GM18498 (cell line): ENCODE results near the gene ASPG.

ENCODE experiments used
- ATAC-seq: cut with Tn5 transposase; IDR thresholded peaks from one replicate; pipeline ENCODE4 v1.9.1; 2021; ENCODE audit warnings: mild to moderate bottlenecking, moderate library complexity; ENCODE audit not compliant: unreplicated experiment

ASPG gene

DNA sequence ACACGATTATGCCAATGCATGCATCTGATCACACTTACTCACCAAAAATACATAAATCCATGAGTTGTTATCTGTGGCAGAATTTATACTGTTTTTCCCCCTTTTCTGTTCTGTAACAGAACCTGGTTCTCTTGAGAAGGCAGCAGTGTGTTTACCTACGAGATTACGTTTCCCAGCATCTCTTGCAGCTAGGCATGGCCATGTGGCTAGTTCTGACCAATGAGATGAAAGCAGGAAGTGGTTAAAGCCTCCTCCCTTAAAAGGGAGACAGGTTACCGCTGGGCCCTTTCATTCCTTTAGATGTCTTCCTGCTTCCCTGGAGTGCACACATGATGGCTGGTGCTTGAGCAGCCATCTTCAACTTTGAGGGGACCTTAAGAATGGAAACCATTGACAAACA is 11.7 kb upstream of the ASPG start:
- no peak for ATAC-seq

DNA sequence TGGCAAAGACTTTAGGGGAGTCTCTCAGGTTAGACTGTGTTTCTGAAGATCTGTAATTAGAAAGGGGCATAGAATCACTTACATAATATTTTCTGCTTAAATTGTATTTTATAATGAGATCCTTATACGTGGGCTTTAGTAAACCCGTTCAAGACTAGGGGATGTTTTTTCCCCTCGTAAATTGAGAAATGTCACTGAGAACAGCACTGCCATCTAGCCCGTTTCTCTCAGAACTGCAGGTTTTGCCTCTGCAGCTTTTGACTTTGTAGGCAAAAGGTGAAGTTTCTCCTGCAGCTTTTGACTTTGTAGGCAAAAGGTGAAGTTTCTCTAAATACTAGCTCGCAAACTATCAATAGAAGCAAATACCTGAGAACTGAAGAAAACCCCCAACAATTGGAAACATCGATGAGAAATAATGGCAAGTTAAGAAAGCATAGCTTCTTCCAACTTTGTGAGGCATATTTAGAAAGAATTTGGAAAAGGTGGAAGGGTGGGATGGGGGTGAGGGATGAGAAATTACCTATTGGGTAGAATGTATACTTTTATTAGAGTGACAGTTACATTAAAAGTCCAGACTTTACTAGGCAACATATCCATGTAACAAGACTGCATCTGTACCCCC is 9.9 kb upstream of the ASPG start:
- ATAC-seq: no peak

- no peak for ATAC-seq
Measured at GRCh38 chr14:104076743-104077142, 8.8 kb upstream of the ASPG start.

DNA sequence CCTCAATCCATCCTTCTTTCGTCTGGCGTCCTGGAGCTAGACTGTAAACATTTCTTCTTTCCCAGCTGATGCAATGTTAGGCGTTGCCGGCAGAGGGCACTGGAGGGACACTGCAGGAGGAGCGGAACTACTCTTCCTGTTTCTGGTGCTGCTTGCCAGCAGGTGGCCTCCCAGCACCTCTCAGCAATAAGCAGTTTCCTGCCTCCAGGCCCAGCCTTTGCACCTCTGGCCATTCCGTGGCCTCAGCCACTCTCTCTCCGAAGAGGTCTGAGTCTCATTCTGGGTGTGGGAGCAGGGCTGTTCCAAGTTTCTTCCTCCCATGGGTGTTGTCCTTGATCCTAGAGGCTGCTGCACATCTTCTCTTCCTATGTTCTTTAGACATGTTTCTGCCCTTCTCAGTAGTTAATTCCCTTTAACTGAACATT is 7.5 kb upstream of the ASPG start:
- peak; percentile 92 for ATAC-seq

- no peak for ATAC-seq
Measured at GRCh38 chr14:104080376-104081260, 4.9 kb upstream of the ASPG start.

DNA sequence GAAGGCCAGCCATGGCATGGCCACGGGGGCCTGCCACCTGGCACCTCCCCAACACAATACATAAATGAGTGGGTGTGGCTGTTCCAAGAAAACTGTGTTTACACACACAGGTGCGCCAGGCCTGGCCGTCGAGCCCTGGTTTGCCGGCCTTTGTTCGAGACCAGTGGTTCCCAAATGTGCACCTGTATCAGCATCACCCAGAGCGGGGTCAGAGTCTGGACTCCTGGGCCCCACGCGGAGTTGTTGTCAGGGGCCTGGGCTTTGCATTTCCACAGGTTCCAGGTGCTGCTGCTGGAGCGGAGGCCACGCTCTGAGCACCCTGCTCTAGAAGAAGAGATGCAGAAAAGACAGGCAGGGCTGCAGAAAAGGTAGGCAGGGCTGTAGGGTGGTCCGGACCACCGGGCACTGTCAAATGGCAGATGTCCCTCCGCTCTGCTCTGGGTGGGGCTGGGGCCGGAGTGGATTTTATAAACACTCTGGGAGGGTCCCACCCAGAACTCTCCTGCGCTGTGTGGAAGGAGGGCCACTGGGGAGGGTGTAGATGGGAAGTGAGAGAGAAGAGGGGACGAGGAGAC is 4.2 kb upstream of the ASPG start:
- ATAC-seq: no peak

DNA sequence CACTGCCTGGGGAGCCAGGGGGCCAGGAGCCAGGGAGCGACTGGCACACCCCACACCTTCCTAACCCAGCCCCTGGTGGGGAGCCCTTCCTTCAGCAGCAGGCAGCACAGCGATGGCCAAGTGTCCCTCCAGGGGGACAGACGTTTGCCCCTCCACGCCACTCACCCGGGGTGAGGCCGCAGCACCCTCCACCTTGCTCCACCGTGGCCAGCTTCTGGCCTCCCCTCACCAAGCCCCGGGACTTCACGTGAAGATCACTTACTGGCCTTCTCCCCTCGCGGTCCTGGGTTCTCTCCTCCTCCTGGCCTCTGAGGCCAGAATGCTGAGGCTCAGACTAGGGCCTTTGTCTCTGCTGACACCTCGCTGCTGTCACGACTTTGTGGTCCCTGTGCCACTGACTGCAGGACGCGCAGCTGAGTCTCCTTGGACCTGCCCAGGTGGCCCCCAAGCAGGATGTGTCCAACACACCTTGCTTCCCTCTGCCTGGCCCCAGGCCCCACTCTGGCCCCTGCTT is 3.5 kb upstream of the ASPG start:
- ATAC-seq: no peak

DNA sequence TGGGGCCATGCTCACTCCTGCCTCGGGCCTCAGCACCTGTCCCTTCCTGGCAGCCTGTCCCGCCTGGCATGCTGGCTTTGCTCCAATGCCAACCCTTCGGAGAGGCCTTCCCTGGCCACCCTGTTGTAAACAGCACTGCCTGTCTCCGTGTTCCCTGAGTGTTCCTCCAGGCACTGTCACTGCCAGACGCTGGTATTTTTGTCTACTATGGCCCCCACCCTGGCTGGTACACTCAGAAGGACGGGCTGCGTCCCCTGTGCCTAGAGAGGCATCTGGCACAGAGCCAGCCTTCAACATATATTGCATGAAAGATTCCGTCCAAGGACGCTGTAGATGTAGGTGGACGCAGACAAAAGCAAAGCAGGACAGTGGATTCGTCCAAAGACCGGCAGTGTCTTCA is 2.7 kb upstream of the ASPG start:
- ATAC-seq: no peak

DNA sequence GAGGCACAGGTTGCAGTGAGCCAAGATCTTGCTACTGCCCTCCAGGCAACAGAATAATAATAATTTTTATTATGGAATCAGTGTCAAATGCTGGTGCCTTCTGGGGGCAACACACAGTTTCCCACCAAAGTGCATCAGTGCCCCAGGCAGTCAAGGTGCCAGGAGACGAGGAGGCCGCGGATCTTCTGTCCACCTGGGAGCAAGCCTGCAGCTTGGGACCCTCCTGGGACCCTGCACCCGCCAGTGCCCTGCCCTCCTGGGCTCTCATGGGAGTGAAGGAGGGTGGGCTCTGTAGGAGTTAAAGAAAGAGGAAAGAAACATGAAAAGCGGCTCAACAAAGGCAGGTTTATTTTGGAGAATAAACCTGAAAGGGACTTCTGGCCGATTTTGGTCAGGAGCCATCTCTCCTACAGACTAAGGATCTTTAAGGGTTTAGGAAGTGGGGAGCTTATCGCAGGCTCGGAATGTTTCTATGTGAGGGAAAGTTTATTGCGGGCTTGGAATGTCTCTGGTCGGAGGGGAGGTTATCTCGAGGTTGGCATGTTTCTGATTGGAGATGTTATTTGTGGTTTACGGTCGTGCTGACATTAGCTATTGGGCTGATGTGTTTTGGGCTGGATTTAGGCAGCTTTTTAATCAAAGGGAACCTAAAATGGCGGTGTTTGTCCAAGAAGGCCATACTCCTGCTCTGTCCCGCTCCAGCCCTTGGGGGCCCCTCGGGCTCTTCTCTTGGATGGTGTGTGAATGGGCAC is 1.1 kb upstream of the ASPG start:
- no peak for ATAC-seq

DNA sequence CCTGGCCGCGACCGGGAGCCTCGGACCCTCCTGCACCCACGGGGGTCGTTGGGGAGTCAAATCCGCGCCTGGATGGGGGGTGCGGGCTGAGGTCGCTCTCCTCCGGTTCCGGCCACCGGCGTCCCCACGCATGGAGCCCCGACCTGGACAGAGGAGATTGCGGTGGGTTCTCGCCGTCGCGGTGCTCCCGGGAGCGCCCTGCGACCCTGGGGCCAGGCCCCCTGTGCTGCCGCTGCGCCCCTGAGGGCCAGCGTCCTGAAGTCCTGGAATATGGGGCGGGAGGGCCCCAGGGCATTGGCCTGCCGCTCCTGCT is 345 bp downstream of the ASPG start:
- no peak for ATAC-seq

DNA sequence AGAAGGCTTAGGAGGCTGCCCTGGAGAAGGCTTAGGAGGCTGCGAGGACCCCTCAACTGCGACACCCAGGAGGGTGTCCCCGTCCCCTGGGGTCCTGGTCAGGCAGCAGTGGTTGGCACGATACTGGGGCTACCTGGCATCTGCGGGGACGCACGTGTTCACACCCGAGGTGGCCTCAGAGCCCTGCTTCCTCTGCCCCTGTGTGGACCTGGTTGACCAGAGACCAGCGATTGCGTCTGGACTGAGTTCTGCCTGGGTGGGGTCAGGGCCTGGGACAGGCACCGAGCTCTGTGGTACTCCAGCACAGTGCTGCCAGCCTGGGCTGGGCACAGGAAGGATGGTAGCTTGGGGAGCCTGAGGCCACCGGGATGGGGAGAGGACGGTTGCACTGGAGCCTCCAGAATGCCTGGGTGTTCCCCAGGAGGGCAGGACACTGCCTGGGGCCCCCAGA is 735 bp downstream of the ASPG start:
- ATAC-seq: no peak

GRCh38 chr14:104086661-104087461 is 1.4 kb downstream of the ASPG start:
- no peak for ATAC-seq

GRCh38 chr14:104087505-104087904 is 2.0 kb downstream of the ASPG start:
- no peak for ATAC-seq

DNA sequence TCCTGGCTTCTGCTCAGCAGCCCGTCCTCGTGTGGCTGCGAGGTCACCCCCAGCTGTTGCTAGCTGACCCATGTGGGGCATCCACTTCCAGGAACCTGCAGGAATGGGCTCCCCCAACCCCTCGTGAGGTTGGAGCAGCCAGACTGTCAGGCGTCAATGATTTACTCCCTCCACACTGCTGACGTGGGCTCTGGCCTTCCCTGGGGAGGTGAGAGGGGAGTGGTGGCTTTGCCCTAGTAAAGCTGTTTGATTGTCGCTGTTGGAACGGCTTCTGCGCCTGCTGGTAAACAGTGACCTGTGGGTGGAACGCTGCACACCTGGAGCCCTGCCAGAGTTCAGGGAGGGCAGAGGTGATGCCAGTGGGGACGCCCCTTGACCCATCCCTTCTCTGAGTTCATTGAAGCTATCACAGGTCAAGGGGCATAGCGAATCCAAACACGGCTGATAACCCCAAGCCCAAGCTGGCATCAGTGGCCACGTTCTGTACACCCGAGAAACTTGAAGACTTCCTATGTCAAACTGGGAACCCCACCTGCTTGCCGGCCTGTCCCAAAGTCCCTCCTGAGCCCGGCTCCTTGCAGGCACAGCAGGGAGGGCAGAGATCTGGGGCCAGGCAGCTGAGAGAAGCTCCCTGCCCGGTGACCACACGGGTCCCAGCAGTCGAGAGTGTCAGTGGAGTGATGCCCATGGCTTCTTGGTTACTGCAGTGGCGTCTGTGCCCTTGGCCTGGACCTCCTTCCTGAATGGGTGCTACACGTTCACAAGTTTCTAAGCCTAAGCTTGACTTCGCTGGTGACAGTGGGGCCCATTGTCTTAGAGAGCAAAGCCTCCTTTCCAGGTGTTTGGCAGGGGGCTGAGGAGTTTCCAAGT is 2.7 kb downstream of the ASPG start:
- no peak for ATAC-seq

GRCh38 chr14:104090071-104090748 is 4.7 kb downstream of the ASPG start:
- ATAC-seq: no peak

- no peak for ATAC-seq
Measured at GRCh38 chr14:104091061-104091926, 5.8 kb downstream of the ASPG start.

GRCh38 chr14:104091927-104092771 is 6.6 kb downstream of the ASPG start:
- ATAC-seq: no peak
